ENCODE measurements around the gene STAT3.
A peak's percentile ranks its signal among the peaks of the same experiment; 100 is the strongest.

The STAT3 gene

GRCh38 chr17:42338427-42338985, 49.7 kb downstream of the STAT3 start:
- peak overlapping the region; percentile 80 for H3K4me2 ChIP-seq
- no peaks in the 10 kb centered on the region for H3K79me2 ChIP-seq (ENCODE audit: insufficient read depth, low read depth)

GRCh38 chr17:42337442-42337841, 50.8 kb downstream of the STAT3 start:
- Histone ChIP-seq H3K4me3 (IDR thresholded peaks at IDR 0.05; ENCODE audit: insufficient read depth, low read depth, low read length) (no peak overlapping the region), H4K20me1 (ENCODE audit: insufficient read depth) (no peaks in the 10 kb centered on the region), H3K4me1 (ENCODE audit: low read depth, poor library complexity, severe bottlenecking) (peaks cover 84% of the 10 kb centered on the region), H3K79me2 (ENCODE audit: insufficient read depth, low read depth) (no peaks in the 10 kb centered on the region), H3K9ac (no peak overlapping the region), H3K36me3 (ENCODE audit: insufficient read depth) (no peaks in the 10 kb centered on the region), H3K4me2 (no peak overlapping the region), H3K27me3 (ENCODE audit: insufficient read depth, low read depth) (no peaks in the 10 kb centered on the region), H2AFZ (ENCODE audit: low read depth) (no peak overlapping the region), H3K27ac (no peak overlapping the region)
- no peak for TF ChIP-seq CTCF (conservative IDR thresholded peaks at IDR 0.05; ENCODE audit: low read depth, low read length)

More at GRCh38 chr17:42338427-42338985, 49.7 kb downstream of the STAT3 start:
- Histone ChIP-seq H3K4me1 (ENCODE audit: low read depth, poor library complexity, severe bottlenecking) (peaks cover 84% of the 10 kb centered on the region), H3K27me3 (ENCODE audit: insufficient read depth, low read depth) (no peaks in the 10 kb centered on the region), H3K27ac (peak overlapping the region; percentile 15; the same call in 1 of the 2 replicates), H4K20me1 (ENCODE audit: insufficient read depth) (no peaks in the 10 kb centered on the region), H3K36me3 (ENCODE audit: insufficient read depth) (no peaks in the 10 kb centered on the region), H3K9ac (no peak overlapping the region), H3K4me3 (IDR thresholded peaks at IDR 0.05; ENCODE audit: insufficient read depth, low read depth, low read length) (no peak overlapping the region), H2AFZ (ENCODE audit: low read depth) (no peak overlapping the region)
- TF ChIP-seq CTCF (conservative IDR thresholded peaks at IDR 0.05; ENCODE audit: low read depth, low read length) = no peak

GRCh38 chr17:42334677-42335076, 53.6 kb downstream of the STAT3 start:
- Histone ChIP-seq H3K36me3 (ENCODE audit: insufficient read depth) (no peaks in the 10 kb centered on the region; the same call in 1 of the 2 replicates), H3K4me1 (ENCODE audit: low read depth, poor library complexity, severe bottlenecking) (peaks cover 72% of the 10 kb centered on the region), H3K27ac (no peak overlapping the region), H3K4me2 (no peak overlapping the region), H4K20me1 (ENCODE audit: insufficient read depth) (no peaks in the 10 kb centered on the region), H3K4me3 (IDR thresholded peaks at IDR 0.05; ENCODE audit: insufficient read depth, low read depth, low read length) (no peak overlapping the region), H3K79me2 (ENCODE audit: insufficient read depth, low read depth) (no peaks in the 10 kb centered on the region), H3K9ac (no peak overlapping the region), H3K27me3 (ENCODE audit: insufficient read depth, low read depth) (no peaks in the 10 kb centered on the region), H2AFZ (ENCODE audit: low read depth) (no peak overlapping the region)
- TF ChIP-seq CTCF (conservative IDR thresholded peaks at IDR 0.05; ENCODE audit: low read depth, low read length) = peak; percentile 41

GRCh38 chr17:42333053-42333452, 55.2 kb downstream of the STAT3 start:
- H3K27ac ChIP-seq = peak overlapping the region; percentile 62
- H3K36me3 ChIP-seq (ENCODE audit: insufficient read depth) = no peaks in the 10 kb centered on the region; the same call in 1 of the 2 replicates
- no peak overlapping the region for H2AFZ ChIP-seq (ENCODE audit: low read depth)
- H3K4me1 ChIP-seq (ENCODE audit: low read depth, poor library complexity, severe bottlenecking) = peaks cover 61% of the 10 kb centered on the region
- H4K20me1 ChIP-seq (ENCODE audit: insufficient read depth) = no peaks in the 10 kb centered on the region
- H3K79me2 ChIP-seq (ENCODE audit: insufficient read depth, low read depth) = no peaks in the 10 kb centered on the region
- TF ChIP-seq CTCF (conservative IDR thresholded peaks at IDR 0.05; ENCODE audit: low read depth, low read length) = no peak
- no peaks in the 10 kb centered on the region for H3K27me3 ChIP-seq (ENCODE audit: insufficient read depth, low read depth)
- peak overlapping the region; percentile 57 for H3K4me2 ChIP-seq
- no peak overlapping the region for H3K4me3 ChIP-seq (IDR thresholded peaks at IDR 0.05; ENCODE audit: insufficient read depth, low read depth, low read length)
- H3K9ac ChIP-seq = no peak overlapping the region; the same call in 1 of the 2 replicates
